ENCODE measurements around the gene WDR26. TPM values are rescaled to one million over a fixed set of nuclear protein-coding genes. Genes with fewer than 3 reads are reported as not detected.

WDR26 gene
- total RNA-seq, 1 donor from 2014 or later, result 50.5 TPM

DNA sequence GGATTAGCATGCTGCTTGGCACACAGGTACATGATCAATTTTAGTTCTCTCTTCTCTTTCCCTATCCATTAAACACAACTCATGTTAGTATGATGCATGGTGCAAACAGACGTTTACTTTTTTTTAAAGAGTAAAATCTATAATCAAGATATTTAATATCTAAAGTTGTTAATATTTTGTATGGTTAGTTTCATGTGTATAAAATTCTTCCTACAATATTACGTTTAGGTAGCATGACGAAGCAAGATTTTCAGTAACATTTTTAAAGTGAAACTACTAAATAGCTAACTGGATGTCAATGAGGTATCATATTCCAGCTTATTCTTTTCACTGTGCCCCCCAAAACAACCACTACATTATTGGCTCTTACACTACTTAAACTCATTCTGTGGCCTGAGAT, 41.3 kb downstream of the WDR26 start:
- DNase-seq (ENCODE audit: low read depth in 2 of 2), result no peak

DNA sequence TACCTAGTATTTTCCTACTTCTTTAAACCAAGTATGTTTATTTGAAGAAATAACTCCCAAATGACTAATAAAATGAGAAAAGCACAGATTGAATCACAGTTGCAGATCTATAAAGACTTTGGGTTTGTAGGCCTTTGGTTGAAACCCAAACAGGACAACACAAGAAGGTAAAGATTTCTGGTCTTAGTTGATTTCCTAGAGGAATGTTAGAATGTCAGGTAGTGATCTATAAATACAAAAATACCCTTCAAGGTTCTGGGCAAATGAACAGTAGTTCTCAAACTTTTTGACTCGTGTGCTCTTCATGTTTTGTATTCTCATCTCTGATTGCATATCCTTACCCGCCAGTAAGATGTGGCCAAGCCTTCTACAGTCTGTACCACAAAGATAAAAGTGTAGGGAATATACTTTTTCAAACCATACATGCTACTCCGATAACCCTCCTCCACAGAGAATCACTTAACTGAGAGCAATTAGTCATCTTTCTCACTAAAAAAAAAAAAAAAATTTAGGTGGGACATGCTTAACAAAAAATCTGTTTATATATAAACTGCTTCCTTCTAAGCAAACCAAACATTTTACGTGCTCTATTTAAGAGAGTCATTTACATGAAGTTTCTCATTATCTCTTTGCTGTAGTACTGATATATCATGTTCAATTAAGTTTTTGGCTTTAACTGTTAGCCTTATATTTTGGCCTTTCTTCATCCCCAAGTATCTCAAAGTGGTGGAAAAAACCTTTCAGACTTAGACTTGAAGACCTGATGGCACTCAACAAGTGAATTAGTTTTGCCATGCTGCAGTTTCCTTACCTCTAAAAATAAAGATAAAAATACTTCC, 42.0 kb downstream of the WDR26 start:
- DNase-seq (ENCODE audit: low read depth in 2 of 2), result no peak

DNA sequence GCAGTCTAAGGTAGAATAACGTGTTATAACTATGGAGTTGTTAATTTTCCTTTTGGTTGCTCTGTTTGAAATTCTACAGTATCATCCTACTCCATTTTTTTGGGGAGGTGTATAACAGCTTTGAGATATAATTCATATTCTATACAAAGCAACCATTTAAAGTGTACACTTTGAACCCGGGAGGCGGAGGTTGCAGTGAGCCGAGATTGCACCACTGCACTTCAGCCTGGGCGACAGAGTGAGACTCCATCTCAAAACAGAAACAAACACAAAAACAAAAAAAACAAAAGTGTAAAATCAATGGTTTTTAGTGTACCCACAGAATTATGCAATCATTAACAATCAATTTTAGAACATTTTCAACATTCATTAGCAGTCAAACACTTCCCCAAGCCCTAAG, 44.1 kb downstream of the WDR26 start:
- DNase-seq (ENCODE audit: low read depth in 2 of 2), result no peak

- no peak for DNase-seq (ENCODE audit: low read depth in 2 of 2)
These were observed 46.7 kb downstream of the WDR26 start for GRCh38 chr1:224387943-224388342.

GRCh38 chr1:224387302-224387912, 47.2 kb downstream of the WDR26 start:
- no peak for DNase-seq (ENCODE audit: low read depth in 2 of 2)

GRCh38 chr1:224383218-224383617, 51.4 kb downstream of the WDR26 start:
- DNase-seq (ENCODE audit: low read depth in 2 of 2), result no peak

GRCh38 chr1:224381880-224382548, 52.6 kb downstream of the WDR26 start:
- no peak for DNase-seq (ENCODE audit: low read depth in 2 of 2)

GRCh38 chr1:224380003-224380402, 54.6 kb downstream of the WDR26 start:
- DNase-seq (ENCODE audit: low read depth in 2 of 2), result no peak

DNA sequence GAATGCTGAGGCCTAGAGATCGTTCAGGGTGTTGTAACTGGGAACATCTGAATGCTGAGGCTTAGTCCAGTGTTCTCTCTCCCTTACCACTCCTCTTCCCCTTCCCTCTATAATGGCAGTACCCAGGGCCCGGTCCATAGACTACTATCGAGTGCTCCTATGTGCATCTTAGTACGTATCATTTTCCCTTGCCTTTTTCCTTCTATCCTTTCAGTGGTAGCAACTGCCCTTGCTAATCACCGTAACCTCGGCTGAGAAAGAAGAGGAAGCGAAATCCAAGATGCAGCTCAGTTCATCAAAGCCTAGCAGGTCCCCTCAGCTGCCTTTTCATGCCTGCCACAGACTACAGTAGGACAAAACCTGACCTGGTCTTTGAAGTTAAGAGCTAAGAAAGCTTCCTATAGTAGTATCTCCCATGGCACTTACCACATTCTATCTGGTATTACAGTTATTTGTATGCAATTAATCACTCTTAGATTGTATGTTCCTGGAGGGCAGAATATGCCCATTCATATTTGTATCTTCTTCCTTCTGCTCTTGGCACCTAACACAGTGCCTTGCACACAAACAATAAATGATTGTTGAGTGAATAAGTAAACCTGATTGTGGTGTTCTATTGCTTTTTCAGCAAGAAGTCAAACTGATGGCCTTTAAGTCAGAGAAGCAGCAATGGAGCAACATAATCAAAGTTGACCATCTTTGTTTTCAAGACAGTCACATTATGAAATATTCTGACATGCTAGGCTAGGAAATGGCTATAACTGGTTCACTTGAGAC, 55.6 kb downstream of the WDR26 start:
- no peak for DNase-seq (ENCODE audit: low read depth in 2 of 2)

GRCh38 chr1:224377676-224378006, 57.0 kb downstream of the WDR26 start:
- peak in 1 of 2 donors; percentile 40 for DNase-seq (ENCODE audit: low read depth in 2 of 2)

DNA sequence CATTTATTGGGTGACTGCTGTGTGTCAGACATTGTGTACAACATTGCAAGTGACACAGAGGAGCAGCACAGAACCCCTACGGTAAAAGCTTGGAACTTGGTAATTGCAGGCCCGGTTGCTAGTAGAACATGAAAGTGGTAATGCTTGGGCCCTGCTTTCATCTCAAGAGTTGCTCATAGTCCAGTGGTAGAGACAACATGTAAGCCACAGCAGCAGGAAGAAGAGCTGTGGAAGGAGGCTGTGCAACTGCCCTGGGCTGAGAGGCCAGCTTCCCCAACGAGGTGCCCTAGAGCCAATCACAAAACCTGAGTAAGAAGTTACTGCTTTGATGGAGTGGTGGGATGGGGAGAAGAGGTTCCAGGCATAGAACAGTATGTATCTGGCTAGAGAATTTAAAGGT, 59.5 kb downstream of the WDR26 start:
- no peak for DNase-seq (ENCODE audit: low read depth in 2 of 2)

GRCh38 chr1:224373008-224373590, 61.5 kb downstream of the WDR26 start:
- DNase-seq (ENCODE audit: low read depth in 2 of 2), result no peak

DNA sequence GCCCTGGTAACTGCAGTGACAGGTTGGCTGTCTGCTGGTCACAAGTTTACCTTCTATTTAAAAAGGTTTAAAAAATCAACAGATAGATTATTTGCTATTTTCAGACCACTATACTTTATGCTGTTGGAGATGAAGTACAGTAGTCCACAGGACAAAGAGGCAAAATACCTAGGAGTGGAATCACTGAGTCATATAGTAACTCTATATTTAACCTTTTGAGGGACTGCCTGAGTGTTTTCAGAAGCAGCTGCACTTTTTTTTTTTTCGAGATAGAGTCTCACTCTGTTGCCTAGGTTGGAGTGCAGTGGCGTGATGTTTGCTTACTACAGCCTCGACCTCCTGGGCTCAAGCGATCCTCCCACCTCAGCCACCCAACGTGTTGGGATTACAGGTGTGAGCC, 66.2 kb downstream of the WDR26 start:
- DNase-seq (ENCODE audit: low read depth in 2 of 2), result no peak

DNA sequence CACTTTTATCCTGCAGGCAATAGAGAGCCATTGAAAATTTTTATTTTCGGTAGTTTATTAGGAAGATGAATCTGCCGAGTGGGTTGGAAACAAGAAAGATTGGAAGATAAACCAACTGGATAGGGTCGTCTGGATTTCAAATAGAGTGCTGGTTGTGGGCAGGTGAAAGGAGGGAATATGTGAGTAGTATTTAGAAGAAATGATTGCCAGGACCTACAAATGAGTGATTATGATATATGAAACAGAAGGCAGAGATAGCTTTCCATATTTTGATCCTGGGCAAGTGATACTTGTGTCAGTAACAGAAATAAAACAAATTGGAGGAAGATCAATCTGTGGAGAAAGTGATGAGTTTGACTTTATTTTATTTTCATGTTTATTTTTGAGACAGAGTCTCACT, 75.4 kb downstream of the WDR26 start:
- no peak for DNase-seq (ENCODE audit: low read depth in 2 of 2)

GRCh38 chr1:224358237-224358636, 76.4 kb downstream of the WDR26 start:
- no peak for DNase-seq (ENCODE audit: low read depth in 2 of 2)

DNA sequence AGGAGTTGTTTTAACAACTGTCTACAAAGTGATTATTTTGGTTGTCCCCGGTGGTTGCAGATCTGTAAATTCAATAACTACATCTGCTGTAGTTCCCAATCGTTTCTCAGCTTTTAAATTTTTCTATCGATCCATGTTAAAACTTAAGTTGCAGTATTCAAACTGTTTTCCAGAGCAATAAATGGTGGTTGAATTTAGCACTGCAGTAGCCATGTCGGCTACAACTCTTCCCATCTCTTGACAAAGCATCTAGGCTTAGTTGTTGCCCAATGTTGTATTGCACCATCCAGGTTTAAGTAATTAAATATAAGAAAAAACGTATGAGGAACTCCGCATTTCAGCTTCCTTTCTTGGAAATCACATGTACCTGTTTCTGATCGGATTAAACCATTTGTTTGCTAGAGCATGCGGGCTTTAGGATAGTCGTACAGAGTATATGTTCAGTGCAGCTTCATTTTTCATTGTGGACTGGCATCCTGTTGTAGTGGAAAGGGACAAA, 76.9 kb downstream of the WDR26 start:
- DNase-seq (ENCODE audit: low read depth in 2 of 2), result peak in 1 of 2 donors; percentile 6

DNA sequence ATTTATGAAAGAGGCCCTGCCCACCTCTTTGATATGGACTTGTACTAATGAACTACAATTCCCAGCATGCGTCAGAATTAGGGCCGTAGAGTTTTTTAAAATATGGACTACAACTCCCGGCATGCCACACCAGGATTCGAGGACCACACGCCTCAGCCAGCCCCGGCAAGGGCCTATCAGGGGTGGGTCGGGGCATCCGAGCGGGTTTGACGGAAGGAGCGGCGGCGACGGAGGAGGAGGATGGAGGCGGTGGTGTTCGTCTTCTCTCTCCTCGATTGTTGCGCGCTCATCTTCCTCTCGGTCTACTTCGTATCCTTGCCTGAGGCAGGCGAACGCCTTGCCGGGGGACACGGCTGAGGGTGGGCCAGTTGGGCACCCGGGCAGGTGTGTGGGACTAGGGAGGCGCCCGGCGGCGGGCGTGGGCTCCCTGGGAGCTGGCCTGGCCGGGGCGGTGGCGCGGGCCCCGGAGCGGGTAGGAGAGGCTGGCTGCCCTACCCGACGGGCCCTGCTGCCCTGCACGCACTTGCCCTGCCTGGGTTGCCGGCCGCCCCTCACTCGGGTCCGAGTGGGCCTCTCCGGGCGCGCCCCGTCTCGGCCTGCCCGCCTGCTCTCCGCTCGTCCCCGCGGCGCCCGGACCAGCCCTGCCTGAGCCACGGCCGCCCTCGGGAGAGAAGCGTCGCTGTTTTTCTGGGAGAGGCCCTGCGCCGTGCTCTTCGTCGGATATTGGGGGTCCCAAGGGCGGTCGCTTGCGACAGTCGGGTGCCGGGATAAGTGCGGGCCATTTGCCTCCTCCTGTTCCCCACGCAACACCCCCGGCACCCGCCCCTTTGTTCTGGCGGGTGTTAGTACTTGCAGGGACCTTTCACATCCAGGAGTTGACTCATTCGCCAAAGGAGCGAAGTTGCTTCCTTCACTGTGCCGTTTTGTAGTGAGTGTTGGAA, 77.6 kb downstream of the WDR26 start, which contains the start of gene CNIH4:
Gene CNIH4, plus strand, starts transcription at position 195 of the 941 bp plus-strand sequence. Its CDS starts 46 bp downstream, at position 241.
- DNase-seq (ENCODE audit: low read depth in 2 of 2), result peak; percentile 89 to 96

GRCh38 chr1:224353975-224354925, 80.3 kb downstream of the WDR26 start:
- no peak for DNase-seq (ENCODE audit: low read depth in 2 of 2)
